ES-I3 (cell line): ENCODE data around the gene DMXL1.
"Not testable (repeated sequence)": the region's sequence is repeated elsewhere in the genome, so short reads cannot be mapped to it uniquely, and the experiment has no call there.

Experiments
- H3K36me3 ChIP-seq: 2 replicates; pipeline ENCODE4 v1.6.1; 2013; ENCODE audit warnings: mild to moderate bottlenecking, low read length, control low read depth, moderate library complexity; ENCODE audit not compliant: insufficient read depth
- H3K4me1 ChIP-seq: 2 replicates; pipeline ENCODE4 v1.6.1; 2013; ENCODE audit warnings: mild to moderate bottlenecking, control low read depth, low read length; ENCODE audit not compliant: insufficient read depth
- H3K9ac ChIP-seq: 2 replicates; pipeline ENCODE4 v1.6.1; 2013; ENCODE audit warnings: low read depth, mild to moderate bottlenecking, low read length, moderate library complexity
- H3K9me3 ChIP-seq: 2 replicates; pipeline ENCODE4 v1.6.1; 2013; ENCODE audit warnings: mild to moderate bottlenecking, low read length, moderate library complexity; ENCODE audit not compliant: control insufficient read depth, insufficient read depth

Gene DMXL1

GRCh38 chr5:119122474-119122873 is 51.6 kb downstream of the DMXL1 start:
- not testable (repeated sequence) for H3K4me1 ChIP-seq, H3K9me3 ChIP-seq, H3K9ac ChIP-seq
- H3K36me3 ChIP-seq: peaks cover 20% of the 10 kb centered on the region

GRCh38 chr5:119123280-119123679 is 52.4 kb downstream of the DMXL1 start:
- Histone ChIP-seq H3K4me1 (no peaks in the 10 kb centered on the region), H3K9me3 (peaks cover 9% of the 10 kb centered on the region)

DNA sequence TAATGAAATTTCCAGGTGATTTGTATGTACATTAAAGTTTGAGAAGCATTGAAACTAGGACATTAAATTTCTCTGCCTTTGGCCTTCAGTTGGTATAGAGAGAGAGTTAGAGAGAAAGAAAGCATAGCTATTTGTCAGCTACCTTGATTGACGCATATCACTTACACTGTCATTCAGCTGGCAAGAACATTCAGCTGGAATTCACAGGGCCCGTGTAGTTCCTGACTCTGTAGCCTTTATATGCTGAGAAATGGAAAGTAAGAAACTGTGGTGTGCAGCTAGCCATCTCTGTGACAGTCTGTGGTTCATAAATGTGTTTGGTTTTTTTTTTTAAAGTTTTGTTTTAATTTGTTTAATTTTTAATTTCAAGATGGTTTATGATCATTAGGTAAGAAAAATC is 58.9 kb downstream of the DMXL1 start:
- Histone ChIP-seq H3K36me3 (peaks cover 16% of the 10 kb centered on the region), H3K4me1 (no peaks in the 10 kb centered on the region), H3K9ac (no peak overlapping the region), H3K9me3 (peaks cover 14% of the 10 kb centered on the region)

More at GRCh38 chr5:119123280-119123679, 52.4 kb downstream of the DMXL1 start:
- no peak overlapping the region for H3K9ac ChIP-seq
- peaks cover 18% of the 10 kb centered on the region for H3K36me3 ChIP-seq

- Histone ChIP-seq H3K9me3 (peaks cover 28% of the 10 kb centered on the region), H3K36me3 (peaks cover 27% of the 10 kb centered on the region)
Observed at GRCh38 chr5:119131530-119132304, 60.8 kb downstream of the DMXL1 start.

GRCh38 chr5:119135743-119136142 is 64.9 kb downstream of the DMXL1 start:
- not testable (repeated sequence) for H3K4me1 ChIP-seq, H3K9ac ChIP-seq
- H3K36me3 ChIP-seq: peaks cover 39% of the 10 kb centered on the region
- peaks cover 66% of the 10 kb centered on the region for H3K9me3 ChIP-seq

More at GRCh38 chr5:119131530-119132304, 60.8 kb downstream of the DMXL1 start:
- no peaks in the 10 kb centered on the region for H3K4me1 ChIP-seq
- no peak overlapping the region for H3K9ac ChIP-seq

DNA sequence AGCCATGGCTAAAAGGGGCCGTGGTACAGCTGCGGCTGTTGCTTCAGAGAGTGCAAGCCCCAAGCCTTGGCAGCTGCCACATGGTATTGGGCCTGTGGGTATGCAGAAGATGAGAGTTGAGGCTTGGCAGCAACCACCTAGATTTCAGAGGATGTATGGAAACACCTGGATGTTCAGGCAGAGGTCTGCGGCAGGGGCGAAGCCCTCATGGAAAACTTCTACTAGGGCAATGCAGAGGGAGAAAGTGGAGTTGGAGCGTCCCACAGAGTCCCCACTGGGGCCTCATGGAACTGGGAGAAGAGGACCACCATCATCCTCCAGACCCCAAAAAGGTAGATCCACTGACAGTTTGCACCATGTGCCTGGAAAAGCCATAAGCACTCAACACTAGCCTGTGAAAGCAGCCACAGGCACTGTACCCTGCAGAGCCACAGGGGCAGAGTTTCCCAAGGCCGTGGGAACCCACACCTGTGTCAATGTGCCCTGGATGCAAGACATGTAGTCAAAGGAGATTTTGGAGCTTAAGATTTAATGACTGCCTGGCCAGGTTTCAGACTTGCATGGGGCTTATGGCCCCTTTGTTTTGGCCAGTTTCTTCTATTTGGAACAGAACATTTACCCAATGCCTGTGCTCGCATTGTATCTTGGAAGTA is 65.9 kb downstream of the DMXL1 start:
- Histone ChIP-seq H3K4me1 (no peaks in the 10 kb centered on the region), H3K9ac (no peak overlapping the region), H3K36me3 (peaks cover 39% of the 10 kb centered on the region), H3K9me3 (peaks cover 67% of the 10 kb centered on the region)

GRCh38 chr5:119153629-119154028 is 82.7 kb downstream of the DMXL1 start:
- H3K9ac ChIP-seq: no peak overlapping the region
- no peaks in the 10 kb centered on the region for H3K9me3 ChIP-seq
- H3K4me1 ChIP-seq: no peaks in the 10 kb centered on the region; the same call in 1 of the 2 replicates
- peaks cover 31% of the 10 kb centered on the region for H3K36me3 ChIP-seq

GRCh38 chr5:119158144-119158543 is 87.3 kb downstream of the DMXL1 start:
- Histone ChIP-seq H3K4me1 (no peaks in the 10 kb centered on the region; the same call in 1 of the 2 replicates), H3K9ac (no peak overlapping the region), H3K36me3 (peaks cover 14% of the 10 kb centered on the region), H3K9me3 (no peaks in the 10 kb centered on the region)

DNA sequence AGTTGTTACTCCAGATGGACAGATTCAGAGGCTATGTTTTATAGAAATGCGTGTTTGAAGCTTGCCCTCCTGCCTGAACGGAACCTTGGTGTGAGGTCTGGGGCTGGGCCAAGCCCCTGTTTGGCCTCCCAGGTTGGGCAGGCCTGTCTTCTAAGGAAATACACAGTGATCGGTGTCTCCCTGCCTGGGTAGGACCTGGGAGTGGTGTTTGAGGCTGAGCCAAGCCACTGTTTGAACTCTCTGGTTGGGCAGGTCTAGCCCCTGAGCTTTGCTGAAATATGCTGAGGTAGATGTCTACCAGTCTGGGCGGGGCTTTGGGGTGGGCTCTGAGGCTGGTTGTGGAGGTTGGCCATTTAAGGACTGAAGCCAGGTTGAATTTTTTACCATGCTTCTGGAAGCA is 90.5 kb downstream of the DMXL1 start:
- Histone ChIP-seq H3K4me1 (no peaks in the 10 kb centered on the region; the same call in 1 of the 2 replicates), H3K9ac (no peak overlapping the region), H3K36me3 (peaks cover 3% of the 10 kb centered on the region; the same call in 1 of the 2 replicates), H3K9me3 (peaks cover 4% of the 10 kb centered on the region)

- peaks cover 9% of the 10 kb centered on the region; the same call in 1 of the 2 replicates for H3K4me1 ChIP-seq
- H3K9ac ChIP-seq: no peak overlapping the region
- H3K36me3 ChIP-seq: peaks cover 3% of the 10 kb centered on the region; the same call in 1 of the 2 replicates
- H3K9me3 ChIP-seq: peaks cover 4% of the 10 kb centered on the region
Observed at GRCh38 chr5:119166026-119166425, 95.1 kb downstream of the DMXL1 start.

GRCh38 chr5:119168401-119168800 is 97.5 kb downstream of the DMXL1 start:
- peaks cover 3% of the 10 kb centered on the region; the same call in 1 of the 2 replicates for H3K36me3 ChIP-seq
- peaks cover 9% of the 10 kb centered on the region; the same call in 1 of the 2 replicates for H3K4me1 ChIP-seq
- H3K9me3 ChIP-seq: peaks cover 4% of the 10 kb centered on the region
- no peak overlapping the region for H3K9ac ChIP-seq

GRCh38 chr5:119171686-119172085 is 100.8 kb downstream of the DMXL1 start:
- no peaks in the 10 kb centered on the region for H3K9me3 ChIP-seq
- H3K36me3 ChIP-seq: no peaks in the 10 kb centered on the region
- H3K9ac ChIP-seq: no peak overlapping the region
- peaks cover 7% of the 10 kb centered on the region; the same call in 1 of the 2 replicates for H3K4me1 ChIP-seq

GRCh38 chr5:119174578-119175163 is 103.8 kb downstream of the DMXL1 start:
- Histone ChIP-seq H3K9ac (no peak overlapping the region), H3K36me3 (no peaks in the 10 kb centered on the region), H3K4me1 (peaks cover 2% of the 10 kb centered on the region; the same call in 1 of the 2 replicates), H3K9me3 (no peaks in the 10 kb centered on the region)

DNA sequence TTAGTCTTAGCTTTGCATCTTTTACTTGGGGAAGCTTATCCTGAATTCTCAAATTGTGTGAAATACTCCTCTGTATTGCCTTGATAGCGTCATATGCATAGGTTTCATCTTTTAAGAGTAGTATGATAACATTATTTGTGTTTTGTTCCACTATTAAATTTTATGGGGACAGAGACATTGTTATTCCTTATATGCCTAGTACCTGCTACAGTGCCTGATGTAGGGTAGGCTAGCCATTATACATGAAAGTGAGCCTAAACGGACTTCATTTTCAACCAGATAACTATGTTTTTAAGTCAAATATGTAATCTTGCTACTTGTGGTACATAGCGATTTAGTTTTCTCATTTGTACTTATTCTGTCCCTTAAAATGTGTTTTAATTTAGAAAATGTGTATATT is 105.9 kb downstream of the DMXL1 start:
- Histone ChIP-seq H3K36me3 (no peaks in the 10 kb centered on the region), H3K9ac (no peak overlapping the region), H3K4me1 (peaks cover 8% of the 10 kb centered on the region)

More for the DNA sequence above, 105.9 kb downstream of the DMXL1 start:
- no peaks in the 10 kb centered on the region for H3K9me3 ChIP-seq
